ENCODE measurements around the gene CDK14. TPM values are rescaled to one million over a fixed set of nuclear protein-coding genes. Genes with fewer than 3 reads are reported as not detected.

Gene CDK14
- polyA plus RNA-seq, 3 donors = 1.7 to 2.5 (median 2.1) TPM

DNA sequence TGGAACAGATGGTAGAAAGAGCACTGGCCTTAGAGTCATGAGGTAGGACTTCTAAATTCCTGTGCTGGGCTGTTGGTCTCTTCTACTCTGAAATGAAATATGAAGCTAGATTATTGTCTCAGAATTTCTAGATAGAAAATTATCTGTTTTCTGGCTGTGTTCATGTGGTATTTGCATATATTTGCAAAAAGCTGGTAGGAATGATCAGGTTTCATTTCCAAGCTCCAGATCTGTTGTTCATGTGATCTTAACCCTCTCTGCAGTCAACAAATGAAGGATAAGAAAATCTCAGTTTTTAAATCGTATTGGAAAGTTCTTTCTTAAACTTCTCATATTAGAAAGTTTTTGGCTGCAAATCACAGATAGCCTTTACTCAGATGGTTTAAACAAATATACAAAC, 248.3 kb downstream of the CDK14 start:
- H4K20me1 ChIP-seq (ENCODE audit: insufficient read depth, low read length) = no peaks in the 10 kb centered on the region
- no peaks in the 10 kb centered on the region for H3K79me2 ChIP-seq (ENCODE audit: insufficient read depth, low read length)
- H3K4me2 ChIP-seq (replicated peaks; ENCODE audit: extremely low read depth, low read length, poor library complexity, severe bottlenecking) = no peak overlapping the region
- H3K4me1 Mint-ChIP-seq = no peaks in the 10 kb centered on the region
- peaks cover 0 to 4% (median 0%) of the 10 kb centered on the region in 7 donors for H3K9me3 Mint-ChIP-seq
- H3K9ac ChIP-seq (ENCODE audit: insufficient read depth, low read length, poor library complexity, severe bottlenecking) = no peak overlapping the region
- no peak overlapping the region for H3K27ac ChIP-seq (ENCODE audit: low read depth in 1 of 2, low read length in 2 of 2)
- H3K27me3 Mint-ChIP-seq (ENCODE audit: low read depth in 3 of 3) = peaks cover 0 to 2% (median 0%) of the 10 kb centered on the region in 3 donors
- no peak for TF ChIP-seq CTCF (IDR thresholded peaks at IDR 0.05)
- H3K4me3 ChIP-seq (replicated peaks in 1 of 3; ENCODE audit: low read depth in 2 of 3, low read length in 3 of 3) = no peak overlapping the region
- no peaks in the 10 kb centered on the region for H3K36me3 ChIP-seq (replicated peaks in 1 of 2; ENCODE audit: control insufficient read depth in 1 of 2, insufficient read depth in 2 of 2, low read length in 2 of 2)
- no peak overlapping the region for H2AFZ ChIP-seq (ENCODE audit: insufficient read depth, low read depth, low read length, poor library complexity, severe bottlenecking)
- H3K9me3 ChIP-seq (replicated peaks in 1 of 2; ENCODE audit: control insufficient read depth in 1 of 2, insufficient read depth in 1 of 2, low read length in 2 of 2) = peaks cover 0 to 2% of the 10 kb centered on the region in 2 donors
- H3K27me3 ChIP-seq (ENCODE audit: control insufficient read depth in 2 of 2, insufficient read depth in 2 of 2, low read length in 2 of 2) = no peaks in the 10 kb centered on the region
- H3K4me1 ChIP-seq (ENCODE audit: control insufficient read depth in 1 of 2, insufficient read depth in 2 of 2, low read length in 2 of 2) = no peaks in the 10 kb centered on the region
- DNase-seq = no peak
- WGBS (ENCODE audit: insufficient coverage) = no CpG with 5 or more reads among the region's 1 CpG
- H3K27ac Mint-ChIP-seq = no peak overlapping the region
- peaks cover 0 to 3% of the 10 kb centered on the region in 2 donors for H3K36me3 Mint-ChIP-seq
- intact Hi-C loops (cut with micrococcal nuclease) = no loop called here
- no peak overlapping the region for H3K4me3 Mint-ChIP-seq

- H3K27me3 Mint-ChIP-seq (ENCODE audit: low read depth in 3 of 3) = peaks cover 0 to 2% (median 0%) of the 10 kb centered on the region in 3 donors
- Histone ChIP-seq H3K27me3 (ENCODE audit: control insufficient read depth in 2 of 2, insufficient read depth in 2 of 2, low read length in 2 of 2) (no peaks in the 10 kb centered on the region), H3K9ac (ENCODE audit: insufficient read depth, low read length, poor library complexity, severe bottlenecking) (no peak overlapping the region), H3K9me3 (replicated peaks in 1 of 2; ENCODE audit: control insufficient read depth in 1 of 2, insufficient read depth in 1 of 2, low read length in 2 of 2) (peaks cover 0 to 2% of the 10 kb centered on the region in 2 donors), H3K4me2 (replicated peaks; ENCODE audit: extremely low read depth, low read length, poor library complexity, severe bottlenecking) (no peak overlapping the region), H4K20me1 (ENCODE audit: insufficient read depth, low read length) (no peaks in the 10 kb centered on the region), H3K27ac (ENCODE audit: low read depth in 1 of 2, low read length in 2 of 2) (no peak overlapping the region), H3K4me3 (replicated peaks in 1 of 3; ENCODE audit: low read depth in 2 of 3, low read length in 3 of 3) (no peak overlapping the region), H3K79me2 (ENCODE audit: insufficient read depth, low read length) (no peaks in the 10 kb centered on the region), H2AFZ (ENCODE audit: insufficient read depth, low read depth, low read length, poor library complexity, severe bottlenecking) (no peak overlapping the region), H3K36me3 (replicated peaks in 1 of 2; ENCODE audit: control insufficient read depth in 1 of 2, insufficient read depth in 2 of 2, low read length in 2 of 2) (no peaks in the 10 kb centered on the region), H3K4me1 (ENCODE audit: control insufficient read depth in 1 of 2, insufficient read depth in 2 of 2, low read length in 2 of 2) (no peaks in the 10 kb centered on the region)
- DNase-seq = no peak
- no peak overlapping the region for H3K27ac Mint-ChIP-seq
- no peaks in the 10 kb centered on the region for H3K4me1 Mint-ChIP-seq
- peaks cover 0 to 4% (median 0%) of the 10 kb centered on the region in 7 donors for H3K9me3 Mint-ChIP-seq
- intact Hi-C loops (cut with micrococcal nuclease) = no loop called here
- no peak for TF ChIP-seq CTCF (IDR thresholded peaks at IDR 0.05)
- H3K36me3 Mint-ChIP-seq = peaks cover 0 to 3% of the 10 kb centered on the region in 2 donors
- H3K4me3 Mint-ChIP-seq = no peak overlapping the region
Observed at GRCh38 chr7:90846192-90846591, 250.1 kb downstream of the CDK14 start.
